Activated T-cell treated with anti-CD3 and anti-CD28 coated beads, Interleukin-2, amount 50 U/mL, for 72 hours (primary cell): ENCODE measurements around the gene AP3M1. TPM values are rescaled to one million over a fixed set of nuclear protein-coding genes. Genes with fewer than 3 reads are reported as not detected.
"Not testable (repeated sequence)": the region's sequence is repeated elsewhere in the genome, so short reads cannot be mapped to it uniquely, and the experiment has no call there.

ENCODE experiments used
- ATAC-seq, 2 donors: fragments of 150-1000 bp; cut with Tn5 transposase; replicated peaks in 1 of 2; 2 replicates each; pipeline ENCODE4 v1.10.0; 2021; ENCODE audit warnings: moderate library complexity in 2 of 2, mild to moderate bottlenecking in 1 of 2
- DNase-seq, 2 donors: peaks; one replicate each; pipeline ENCODE4 v3.0.0; 2021 to 2022; ENCODE audit warnings: mixed read lengths in 1 of 2
- H3K27ac Mint-ChIP-seq: one replicate; pipeline ENCODE4 v1.8.0; 2022; ENCODE audit warnings: mild to moderate bottlenecking, moderate library complexity, mixed read lengths
- H3K27me3 Mint-ChIP-seq: one replicate; pipeline ENCODE4 v1.8.0; 2022; ENCODE audit warnings: low read depth, mixed read lengths
- H3K36me3 Mint-ChIP-seq, 2 donors: one replicate each; pipeline ENCODE4 v1.8.0; 2022; ENCODE audit warnings: mixed read lengths in 2 of 2, mild to moderate bottlenecking in 1 of 2; ENCODE audit not compliant: insufficient read depth in 2 of 2
- H3K4me1 Mint-ChIP-seq: one replicate; pipeline ENCODE4 v1.8.0; 2022; ENCODE audit warnings: low read depth, mixed read lengths
- H3K4me3 Mint-ChIP-seq, 2 donors: one replicate each; pipeline ENCODE4 v1.8.0; 2022; ENCODE audit warnings: mild to moderate bottlenecking in 2 of 2, mixed read lengths in 2 of 2, moderate library complexity in 2 of 2
- H3K9me3 Mint-ChIP-seq, 2 donors: one replicate each; pipeline ENCODE4 v1.8.0; 2022; ENCODE audit warnings: mixed read lengths in 2 of 2
- total RNA-seq, 2 donors: library from RNA; stranded (reverse); gene quantifications; one replicate each; pipeline ENCODE4 v1.2.3, GENCODE V29; 2022

Gene AP3M1
- total RNA-seq, 2 donors from 2014 or later: 49.2 to 50.4 TPM

GRCh38 chr10:74151879-74152722 is 1.5 kb upstream of the AP3M1 start:
- Mint-ChIP-seq H3K27me3 (no peaks in the 10 kb centered on the region), H3K9me3 (no peaks in the 10 kb centered on the region), H3K36me3 (peaks cover 0 to 6% of the 10 kb centered on the region in 2 donors), H3K27ac (no peak overlapping the region), H3K4me3 (no peak overlapping the region), H3K4me1 (peaks cover 53% of the 10 kb centered on the region)
- ATAC-seq (no peak), DNase-seq (no peak)

- H3K27me3 Mint-ChIP-seq: no peaks in the 10 kb centered on the region
- H3K9me3 Mint-ChIP-seq: no peaks in the 10 kb centered on the region
- no peak within 1 kb of the TSS for H3K27ac Mint-ChIP-seq
- peaks cover 0 to 6% of the 10 kb centered on the region in 2 donors for H3K36me3 Mint-ChIP-seq
- H3K4me1 Mint-ChIP-seq: peaks cover 45% of the 10 kb centered on the region
- H3K4me3 Mint-ChIP-seq: no peak within 1 kb of the TSS
- DNase-seq (peak; percentile 99 to 100), ATAC-seq (peak; percentile 93 to 95)
Measured at GRCh38 chr10:74150990-74151878, 606 bp upstream of the AP3M1 start, which contains the start of gene ADK. ADK (plus strand) TSS chr10:74151221; CDS start chr10:74151279, 58 bp downstream.

- DNase-seq, H3K9me3 Mint-ChIP-seq, H3K27ac Mint-ChIP-seq, ATAC-seq, H3K27me3 Mint-ChIP-seq, H3K4me3 Mint-ChIP-seq: not testable (repeated sequence)
- Mint-ChIP-seq H3K36me3 (peaks cover 4 to 11% of the 10 kb centered on the region in 2 donors), H3K4me1 (peaks cover 29% of the 10 kb centered on the region)
Measured at GRCh38 chr10:74146980-74147379, 3.6 kb downstream of the AP3M1 start.

GRCh38 chr10:74145133-74145532 is 5.5 kb downstream of the AP3M1 start:
- DNase-seq: no peak
- H3K36me3 Mint-ChIP-seq: peaks cover 4 to 11% of the 10 kb centered on the region in 2 donors
- H3K27me3 Mint-ChIP-seq: no peaks in the 10 kb centered on the region
- no peak for ATAC-seq
- no peak overlapping the region for H3K27ac Mint-ChIP-seq
- H3K4me1 Mint-ChIP-seq: peaks cover 27% of the 10 kb centered on the region
- no peaks in the 10 kb centered on the region for H3K9me3 Mint-ChIP-seq
- H3K4me3 Mint-ChIP-seq: no peak overlapping the region

GRCh38 chr10:74140553-74140952 is 10.1 kb downstream of the AP3M1 start:
- H3K27ac Mint-ChIP-seq: no peak overlapping the region
- no peak for ATAC-seq
- H3K4me1 Mint-ChIP-seq: peaks cover 9% of the 10 kb centered on the region
- peaks cover 6 to 17% of the 10 kb centered on the region in 2 donors for H3K36me3 Mint-ChIP-seq
- no peaks in the 10 kb centered on the region for H3K9me3 Mint-ChIP-seq
- no peak for DNase-seq
- H3K27me3 Mint-ChIP-seq: no peaks in the 10 kb centered on the region
- H3K4me3 Mint-ChIP-seq: no peak overlapping the region

DNA sequence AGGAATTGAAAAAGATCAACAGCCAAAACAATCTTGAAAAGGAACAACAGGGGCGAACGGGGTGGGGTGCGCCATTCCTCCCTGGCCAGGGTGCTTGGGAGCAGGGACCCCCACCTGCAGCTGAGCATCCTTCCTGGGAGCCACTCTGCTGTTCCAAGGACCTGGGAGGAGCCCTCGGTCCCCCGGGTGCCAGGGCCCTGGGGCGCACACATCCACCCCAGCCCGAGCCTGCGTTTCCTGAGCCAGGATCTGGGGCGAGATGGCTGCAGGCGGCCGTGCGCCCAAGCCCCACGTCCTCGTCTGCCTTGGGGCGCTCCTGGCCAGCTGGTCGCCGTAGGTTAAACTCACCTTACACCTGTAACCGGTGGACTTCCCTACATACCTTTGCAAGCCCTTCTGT is 10.6 kb downstream of the AP3M1 start:
- Mint-ChIP-seq H3K4me3 (no peak overlapping the region), H3K36me3 (peaks cover 8 to 16% of the 10 kb centered on the region in 2 donors), H3K27me3 (no peaks in the 10 kb centered on the region), H3K27ac (no peak overlapping the region), H3K9me3 (no peaks in the 10 kb centered on the region), H3K4me1 (peaks cover 3% of the 10 kb centered on the region)
- ATAC-seq: no peak
- no peak for DNase-seq

- not testable (repeated sequence) for ATAC-seq, DNase-seq, H3K4me1 Mint-ChIP-seq, H3K27me3 Mint-ChIP-seq, H3K9me3 Mint-ChIP-seq, H3K4me3 Mint-ChIP-seq, H3K27ac Mint-ChIP-seq
- peaks cover 8 to 22% of the 10 kb centered on the region in 2 donors for H3K36me3 Mint-ChIP-seq
Measured at GRCh38 chr10:74138596-74138995, 12.0 kb downstream of the AP3M1 start.

- Mint-ChIP-seq H3K4me3 (no peak overlapping the region), H3K27me3 (no peaks in the 10 kb centered on the region), H3K9me3 (no peaks in the 10 kb centered on the region), H3K27ac (no peak overlapping the region), H3K4me1 (no peaks in the 10 kb centered on the region), H3K36me3 (peaks cover 8 to 25% of the 10 kb centered on the region in 2 donors)
- no peak for DNase-seq
- no peak for ATAC-seq
Measured at GRCh38 chr10:74137992-74138391, 12.6 kb downstream of the AP3M1 start.

GRCh38 chr10:74135452-74135851 is 15.2 kb downstream of the AP3M1 start:
- ATAC-seq: no peak
- peaks cover 12 to 32% of the 10 kb centered on the region in 2 donors for H3K36me3 Mint-ChIP-seq
- no peaks in the 10 kb centered on the region for H3K9me3 Mint-ChIP-seq
- H3K4me3 Mint-ChIP-seq: no peak overlapping the region
- no peak overlapping the region for H3K27ac Mint-ChIP-seq
- no peak for DNase-seq
- no peaks in the 10 kb centered on the region for H3K27me3 Mint-ChIP-seq
- H3K4me1 Mint-ChIP-seq: no peaks in the 10 kb centered on the region

- Mint-ChIP-seq H3K27me3 (no peaks in the 10 kb centered on the region), H3K4me3 (no peak overlapping the region), H3K27ac (peak overlapping the region; percentile 70), H3K9me3 (no peaks in the 10 kb centered on the region), H3K36me3 (peaks cover 12 to 32% of the 10 kb centered on the region in 2 donors), H3K4me1 (no peaks in the 10 kb centered on the region)
- no peak for DNase-seq
- no peak for ATAC-seq
Measured at GRCh38 chr10:74133923-74134820, 16.5 kb downstream of the AP3M1 start.

- DNase-seq: no peak
- peak overlapping the region; percentile 1 for H3K27ac Mint-ChIP-seq
- ATAC-seq: no peak
- peaks cover 21% of the 10 kb centered on the region for H3K4me1 Mint-ChIP-seq
- no peak overlapping the region for H3K4me3 Mint-ChIP-seq
- peaks cover 7 to 27% of the 10 kb centered on the region in 2 donors for H3K36me3 Mint-ChIP-seq
- no peaks in the 10 kb centered on the region for H3K27me3 Mint-ChIP-seq
- H3K9me3 Mint-ChIP-seq: no peaks in the 10 kb centered on the region
Measured at GRCh38 chr10:74123081-74123480, 27.5 kb downstream of the AP3M1 start.

DNA sequence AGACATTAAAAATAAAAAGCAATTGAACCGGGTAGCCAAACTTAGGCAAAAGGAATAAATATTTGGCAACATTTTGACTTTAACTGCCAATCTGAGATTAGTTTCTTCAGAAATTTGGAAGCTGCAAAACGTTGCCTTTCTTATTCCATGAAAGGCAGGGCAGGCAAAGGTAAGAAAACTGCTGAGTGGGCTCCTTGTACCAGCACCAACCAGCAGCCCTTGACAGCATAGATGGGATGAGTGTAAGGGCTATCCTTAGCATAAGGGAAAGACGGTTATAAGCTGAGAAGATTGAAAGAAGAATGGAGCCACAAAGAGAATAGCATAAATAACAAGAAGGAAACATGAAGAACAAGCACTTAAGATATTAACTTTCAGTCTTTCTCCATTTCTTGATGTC is 28.6 kb downstream of the AP3M1 start:
- ATAC-seq (no peak), DNase-seq (no peak)
- no peaks in the 10 kb centered on the region for H3K27me3 Mint-ChIP-seq
- peak overlapping the region; percentile 78 for H3K27ac Mint-ChIP-seq
- H3K4me3 Mint-ChIP-seq: no peak overlapping the region
- peaks cover 7 to 27% of the 10 kb centered on the region in 2 donors for H3K36me3 Mint-ChIP-seq
- peaks cover 32% of the 10 kb centered on the region for H3K4me1 Mint-ChIP-seq
- no peaks in the 10 kb centered on the region for H3K9me3 Mint-ChIP-seq
